ENCODE data around the gene RAB43. TPM values are rescaled to one million over a fixed set of nuclear protein-coding genes. Genes with fewer than 3 reads are reported as not detected.

The RAB43 gene
- total RNA-seq, 1 donor from 2014 or later, result 23.8 TPM

DNA sequence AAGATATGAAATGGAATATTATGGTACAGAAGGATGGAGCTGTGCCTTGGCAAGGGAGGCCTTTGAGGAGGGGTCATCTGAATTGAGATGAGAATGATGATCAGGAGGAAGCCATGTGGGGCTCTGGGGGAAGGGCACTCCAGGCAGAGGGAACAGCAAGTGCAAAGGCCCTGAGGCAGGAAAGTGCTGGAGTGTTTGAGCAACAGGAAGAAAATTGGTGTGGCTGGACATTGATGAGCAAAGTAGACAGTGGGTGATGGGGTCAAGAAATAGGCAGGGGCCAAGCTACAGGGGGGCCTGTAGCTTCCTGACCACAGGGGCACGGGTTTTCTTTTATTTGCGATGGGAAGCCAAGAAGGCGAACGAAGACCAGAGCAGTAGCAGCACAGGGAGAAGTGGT lies 64.4 kb downstream of the RAB43 start:
- TF ChIP-seq, protein P1, sequence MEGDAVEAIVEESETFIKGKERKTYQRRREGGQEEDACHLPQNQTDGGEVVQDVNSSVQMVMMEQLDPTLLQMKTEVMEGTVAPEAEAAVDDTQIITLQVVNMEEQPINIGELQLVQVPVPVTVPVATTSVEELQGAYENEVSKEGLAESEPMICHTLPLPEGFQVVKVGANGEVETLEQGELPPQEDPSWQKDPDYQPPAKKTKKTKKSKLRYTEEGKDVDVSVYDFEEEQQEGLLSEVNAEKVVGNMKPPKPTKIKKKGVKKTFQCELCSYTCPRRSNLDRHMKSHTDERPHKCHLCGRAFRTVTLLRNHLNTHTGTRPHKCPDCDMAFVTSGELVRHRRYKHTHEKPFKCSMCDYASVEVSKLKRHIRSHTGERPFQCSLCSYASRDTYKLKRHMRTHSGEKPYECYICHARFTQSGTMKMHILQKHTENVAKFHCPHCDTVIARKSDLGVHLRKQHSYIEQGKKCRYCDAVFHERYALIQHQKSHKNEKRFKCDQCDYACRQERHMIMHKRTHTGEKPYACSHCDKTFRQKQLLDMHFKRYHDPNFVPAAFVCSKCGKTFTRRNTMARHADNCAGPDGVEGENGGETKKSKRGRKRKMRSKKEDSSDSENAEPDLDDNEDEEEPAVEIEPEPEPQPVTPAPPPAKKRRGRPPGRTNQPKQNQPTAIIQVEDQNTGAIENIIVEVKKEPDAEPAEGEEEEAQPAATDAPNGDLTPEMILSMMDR (IDR thresholded peaks at IDR 0.05; ENCODE audit: unreplicated experiment), result no peak
- DNase-seq (ENCODE audit: low spot score, unreplicated experiment), result no peak
- Mint-ChIP-seq H3K4me3 (ENCODE audit: low read depth) (no peak overlapping the region), H3K27me3 (no peaks in the 10 kb centered on the region), H3K9me3 (ENCODE audit: low read depth) (no peaks in the 10 kb centered on the region), H3K4me1 (ENCODE audit: low read depth) (peaks cover 49% of the 10 kb centered on the region), H3K27ac (no peak overlapping the region), H3K36me3 (ENCODE audit: insufficient read depth) (no peaks in the 10 kb centered on the region)

DNA sequence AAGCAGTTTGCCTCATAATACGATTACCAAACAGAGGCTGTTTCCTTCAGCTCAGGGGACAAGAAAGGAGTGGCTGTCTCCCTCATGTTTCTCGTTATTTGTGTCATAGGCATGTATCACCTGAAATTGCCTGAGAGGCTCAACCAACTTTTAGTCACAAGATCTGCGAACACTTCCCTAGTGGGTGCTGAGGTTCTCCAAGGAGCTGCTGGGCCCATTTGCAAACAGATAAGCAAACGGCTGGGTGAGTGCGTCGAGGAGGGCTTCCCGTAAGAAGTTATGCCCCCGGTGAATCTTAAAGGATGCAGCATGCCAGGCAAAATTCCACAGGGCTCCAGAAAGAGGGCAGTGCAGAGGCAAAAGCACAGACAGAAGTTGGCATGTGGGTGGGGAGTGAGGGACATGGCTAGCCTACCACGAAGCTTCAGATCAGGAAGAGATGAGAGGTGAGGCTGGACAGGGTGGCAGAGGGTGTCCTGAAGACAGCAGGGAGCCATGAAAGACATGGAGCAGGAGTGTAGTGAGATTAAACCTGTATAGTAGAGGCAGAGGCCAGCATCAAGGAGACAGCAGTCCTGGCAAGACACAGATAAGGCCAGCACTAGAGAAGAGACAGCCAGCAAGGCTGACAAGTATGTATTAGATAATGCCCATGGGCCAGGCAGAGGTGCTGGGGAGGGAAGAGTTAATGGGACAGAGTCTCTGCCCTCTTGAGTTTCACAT lies 65.0 kb downstream of the RAB43 start:
- TF ChIP-seq, protein P1 (IDR thresholded peaks at IDR 0.05; ENCODE audit: unreplicated experiment), result no peak
- Mint-ChIP-seq H3K4me1 (ENCODE audit: low read depth) (peaks cover 56% of the 10 kb centered on the region), H3K27me3 (no peaks in the 10 kb centered on the region), H3K27ac (no peak overlapping the region), H3K36me3 (ENCODE audit: insufficient read depth) (no peaks in the 10 kb centered on the region), H3K4me3 (ENCODE audit: low read depth) (no peak overlapping the region), H3K9me3 (ENCODE audit: low read depth) (no peaks in the 10 kb centered on the region)
- no peak for DNase-seq (ENCODE audit: low spot score, unreplicated experiment)

DNA sequence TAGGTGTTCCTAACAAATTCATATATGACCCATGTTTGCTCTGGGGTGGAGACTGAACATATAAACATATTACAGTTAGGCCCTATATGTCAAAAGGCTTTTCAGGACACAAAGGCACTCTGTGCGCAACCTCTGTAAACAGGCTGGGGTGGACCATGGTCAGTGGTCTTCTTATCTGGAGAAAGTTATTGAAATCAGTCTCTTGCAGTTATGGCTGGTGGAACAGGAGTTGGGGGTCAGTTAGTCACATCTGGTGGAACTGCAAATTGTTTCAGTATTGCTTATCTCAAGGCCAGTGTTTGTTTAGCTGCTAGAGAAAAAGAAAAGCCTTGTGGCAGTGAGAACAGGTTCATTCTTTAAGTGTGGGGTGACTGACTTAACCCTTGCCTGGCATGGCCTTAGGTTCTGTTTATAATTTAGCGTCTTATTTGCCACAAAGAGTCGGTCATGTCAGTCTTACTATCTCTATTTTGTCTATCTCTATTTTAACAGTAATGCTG lies 66.9 kb downstream of the RAB43 start:
- TF ChIP-seq, protein P1 (IDR thresholded peaks at IDR 0.05; ENCODE audit: unreplicated experiment), result no peak
- Mint-ChIP-seq H3K27ac (peak overlapping the region; percentile 94), H3K27me3 (no peaks in the 10 kb centered on the region), H3K4me3 (ENCODE audit: low read depth) (peak overlapping the region; percentile 12), H3K9me3 (ENCODE audit: low read depth) (no peaks in the 10 kb centered on the region), H3K36me3 (ENCODE audit: insufficient read depth) (no peaks in the 10 kb centered on the region), H3K4me1 (ENCODE audit: low read depth) (peaks cover 57% of the 10 kb centered on the region)
- no peak for DNase-seq (ENCODE audit: low spot score, unreplicated experiment)

DNA sequence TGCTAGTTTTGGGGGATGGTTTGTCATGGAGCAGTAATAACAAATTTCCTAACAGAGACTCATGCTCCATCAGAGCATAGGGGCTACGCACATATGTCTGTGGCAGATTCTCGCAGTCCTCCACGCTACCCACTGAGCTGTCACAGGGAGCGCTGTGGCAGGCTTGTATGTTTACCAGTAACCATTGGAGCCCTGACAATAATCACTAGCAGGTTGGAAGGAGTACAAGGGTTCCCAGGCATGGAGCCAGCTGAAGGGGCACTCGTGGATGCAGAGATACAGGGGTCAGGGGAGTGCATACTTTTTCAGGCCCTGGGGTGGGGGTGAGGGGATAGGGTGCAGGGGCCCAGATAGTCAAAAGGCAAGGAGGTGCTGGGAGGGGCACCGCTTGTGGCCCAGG lies 68.9 kb downstream of the RAB43 start:
- Mint-ChIP-seq H3K27me3 (peaks cover 4% of the 10 kb centered on the region), H3K4me3 (ENCODE audit: low read depth) (no peak overlapping the region), H3K4me1 (ENCODE audit: low read depth) (peaks cover 50% of the 10 kb centered on the region), H3K36me3 (ENCODE audit: insufficient read depth) (peaks cover 5% of the 10 kb centered on the region), H3K9me3 (ENCODE audit: low read depth) (peaks cover 10% of the 10 kb centered on the region), H3K27ac (no peak overlapping the region)
- TF ChIP-seq, protein P1 (IDR thresholded peaks at IDR 0.05; ENCODE audit: unreplicated experiment), result no peak
- no peak for DNase-seq (ENCODE audit: low spot score, unreplicated experiment)

DNA sequence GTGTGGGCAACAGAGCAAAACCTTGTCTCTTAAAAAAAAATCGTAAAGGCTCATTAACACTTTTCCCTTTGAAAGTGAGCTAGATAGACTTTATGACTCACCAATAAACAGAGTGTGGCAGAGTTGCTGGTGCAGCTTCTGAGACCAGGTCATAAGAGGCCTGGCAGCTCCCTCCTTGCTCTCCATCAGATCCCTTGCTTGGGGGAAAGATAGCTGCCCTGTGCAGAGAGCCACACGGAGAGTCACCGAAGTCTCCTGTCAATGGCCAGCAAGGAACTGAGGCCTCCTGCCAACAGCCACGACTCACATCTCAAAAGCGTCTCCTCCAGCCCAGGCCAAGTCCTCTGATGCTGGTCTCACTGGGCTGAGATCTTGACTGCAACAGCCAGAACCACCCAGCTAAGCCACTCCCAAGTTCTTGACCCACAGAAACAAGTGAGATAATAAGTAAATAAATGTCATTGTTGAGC lies 69.7 kb downstream of the RAB43 start:
- H3K4me1 Mint-ChIP-seq (ENCODE audit: low read depth), result peaks cover 43% of the 10 kb centered on the region
- H3K27ac Mint-ChIP-seq, result peak overlapping the region; percentile 86
- TF ChIP-seq, protein P1 (IDR thresholded peaks at IDR 0.05; ENCODE audit: unreplicated experiment), result no peak
- H3K27me3 Mint-ChIP-seq, result peaks cover 4% of the 10 kb centered on the region
- H3K36me3 Mint-ChIP-seq (ENCODE audit: insufficient read depth), result peaks cover 5% of the 10 kb centered on the region
- H3K9me3 Mint-ChIP-seq (ENCODE audit: low read depth), result peaks cover 10% of the 10 kb centered on the region
- peak overlapping the region; percentile 40 for H3K4me3 Mint-ChIP-seq (ENCODE audit: low read depth)
- DNase-seq (ENCODE audit: low spot score, unreplicated experiment), result no peak

All from progenitor cell of endocrine pancreas (in vitro differentiated cells).